ENCODE results near the gene CIC.

DNA sequence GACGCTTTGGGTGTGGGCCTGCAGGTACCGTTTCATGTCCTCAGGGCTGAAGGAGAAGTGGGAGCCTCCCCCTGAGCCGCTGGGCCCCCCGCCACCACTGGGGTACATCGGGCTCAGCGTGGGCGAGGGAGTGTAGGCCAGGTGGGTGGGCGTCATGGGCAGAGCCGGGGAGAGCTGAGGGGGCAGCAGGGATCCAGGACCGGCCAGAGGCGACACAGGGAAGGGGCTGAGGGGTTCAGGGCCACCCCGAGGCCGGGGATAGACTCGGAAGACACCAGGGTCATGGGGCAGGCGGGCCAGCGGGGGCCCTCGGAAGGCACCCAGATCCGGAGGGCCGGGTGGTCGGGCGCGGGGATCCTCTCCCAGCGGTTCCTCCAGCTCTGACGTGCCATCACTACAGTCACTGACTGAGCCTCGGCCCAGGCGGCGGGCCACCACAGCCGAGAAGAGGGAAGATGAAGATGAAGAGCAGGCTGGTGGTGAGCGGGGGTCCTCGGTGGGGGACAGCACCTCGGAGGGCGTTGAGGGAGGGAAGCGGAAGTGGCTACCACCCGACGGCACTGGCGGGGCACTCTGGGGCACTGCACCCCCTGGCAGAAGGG is 19.8 kb upstream of the CIC start:
- TF ChIP-seq CTCF (IDR thresholded peaks at IDR 0.05) (no peak), ZFX (IDR thresholded peaks at IDR 0.05; ENCODE audit: borderline replicate concordance) (no peak)
